ENCODE data around the gene NUP188. TPM values are rescaled to one million over a fixed set of nuclear protein-coding genes. Genes with fewer than 3 reads are reported as not detected.

NUP188 gene
- total and polyA plus RNA-seq, 2 of the 13 experiments (the other 11 are each of a cell fraction or from before 2014, with no cell fraction given) = 28.0 to 38.5 TPM

DNA sequence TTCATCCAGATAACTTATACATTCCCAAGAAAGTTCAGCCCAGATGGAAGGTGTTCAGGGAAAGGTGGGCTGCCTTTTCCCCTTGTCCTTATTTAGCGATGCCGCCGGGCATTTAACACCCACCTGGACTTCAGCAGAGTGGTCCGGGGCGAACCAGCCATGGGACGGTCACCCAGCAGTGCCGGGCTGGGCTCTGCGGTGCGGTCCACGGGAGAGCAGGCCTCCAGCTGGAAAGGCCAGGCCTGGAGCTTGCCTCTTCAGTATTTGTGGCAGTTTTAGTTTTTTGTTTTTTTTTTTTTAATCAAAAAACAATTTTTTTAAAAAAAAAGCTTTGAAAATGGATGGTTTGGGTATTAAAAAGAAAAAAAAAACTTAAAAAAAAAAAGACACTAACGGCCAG lies 30.8 kb upstream of the NUP188 start:
- H3K9ac ChIP-seq (ENCODE audit: insufficient read depth, low read depth, low read length) = peak overlapping the region; percentile 14; the same call in 1 of the 2 replicates
- no peak for FAIRE-seq
- H4K20me1 ChIP-seq (ENCODE audit: insufficient read depth, low read length) = no peaks in the 10 kb centered on the region

More for the DNA sequence above, 30.8 kb upstream of the NUP188 start:
- Histone ChIP-seq H3K9me3 (ENCODE audit: low read length) (no peaks in the 10 kb centered on the region), H3K4me2 (ENCODE audit: low read depth, low read length) (peak overlapping the region; percentile 27; the same call in 1 of the 2 replicates), H3K27me3 (ENCODE audit: control insufficient read depth in 1 of 2, insufficient read depth in 2 of 2, low read length in 2 of 2) (no peaks in the 10 kb centered on the region), H3K36me3 (replicated peaks in 1 of 2; ENCODE audit: control insufficient read depth in 1 of 2, insufficient read depth in 2 of 2, low read length in 2 of 2) (peaks cover 7 to 16% of the 10 kb centered on the region in 2 experiments), H3K79me2 (ENCODE audit: insufficient read depth, low read length) (peaks cover 11% of the 10 kb centered on the region), H3K27ac (ENCODE audit: extremely low read length, insufficient read depth, low read length) (peak overlapping the region; percentile 74), H3K4me3 (replicated peaks in 1 of 3; ENCODE audit: insufficient read depth in 1 of 3, low read depth in 2 of 3, low read length in 3 of 3) (peak overlapping the region in 1 of 3 experiments; percentile 33; a peak in 2 of 6 replicates), H2AFZ (ENCODE audit: low read length) (no peak overlapping the region), H3K4me1 (ENCODE audit: insufficient read depth, low read length) (peaks cover 97% of the 10 kb centered on the region)
- in situ Hi-C loops (cut with HindIII; ENCODE audit: extremely low pct_ligation_motif_present, low pct_unique_long_range_greater_than_20kb) = no loop called here
- ChIA-PET CTCF (ENCODE audit: low intra/inter-chr PET ratio, low total read pairs) (no interaction called here), POLR2A (interaction anchor here (0.7 to 1.1 kb wide), 5 partner anchors 31 to 54 kb away, joined by 3 to 4 read pairs (median 3); no protein-coding TSS in a partner anchor)
- 80% methylated on average over 11 of the region's 11 CpGs for WGBS (ENCODE audit: low lambda C conversion rate)
- BruUV-seq (replicated peaks) = no TSS peak
- intact Hi-C loops (cut with micrococcal nuclease; ENCODE audit: unreplicated experiment) = no loop called here
- ATAC-seq = no peak
- TF ChIP-seq KDM2A (CRISPR knock-in tag; IDR thresholded peaks at IDR 0.05; ENCODE audit: borderline replicate concordance, low read depth) (0 out of 2 replicates have a peak, but pooled peaks have one; percentile 13), ZNF792 (CRISPR knock-in tag; IDR thresholded peaks at IDR 0.05) (no peak), NFKB2 (CRISPR knock-in tag; IDR thresholded peaks at IDR 0.05; ENCODE audit: borderline replicate concordance) (no peak), ZNF501 (CRISPR knock-in tag; IDR thresholded peaks at IDR 0.05) (peak; percentile 13; the same call in 1 of the 2 replicates), ZNF331 (CRISPR knock-in tag; IDR thresholded peaks at IDR 0.05) (peak; percentile 99), NAIF1 (CRISPR knock-in tag; IDR thresholded peaks at IDR 0.05; ENCODE audit: borderline replicate concordance) (peak; percentile 30; the same call in 1 of the 2 replicates)
- TF ChIP-seq, protein P1, sequence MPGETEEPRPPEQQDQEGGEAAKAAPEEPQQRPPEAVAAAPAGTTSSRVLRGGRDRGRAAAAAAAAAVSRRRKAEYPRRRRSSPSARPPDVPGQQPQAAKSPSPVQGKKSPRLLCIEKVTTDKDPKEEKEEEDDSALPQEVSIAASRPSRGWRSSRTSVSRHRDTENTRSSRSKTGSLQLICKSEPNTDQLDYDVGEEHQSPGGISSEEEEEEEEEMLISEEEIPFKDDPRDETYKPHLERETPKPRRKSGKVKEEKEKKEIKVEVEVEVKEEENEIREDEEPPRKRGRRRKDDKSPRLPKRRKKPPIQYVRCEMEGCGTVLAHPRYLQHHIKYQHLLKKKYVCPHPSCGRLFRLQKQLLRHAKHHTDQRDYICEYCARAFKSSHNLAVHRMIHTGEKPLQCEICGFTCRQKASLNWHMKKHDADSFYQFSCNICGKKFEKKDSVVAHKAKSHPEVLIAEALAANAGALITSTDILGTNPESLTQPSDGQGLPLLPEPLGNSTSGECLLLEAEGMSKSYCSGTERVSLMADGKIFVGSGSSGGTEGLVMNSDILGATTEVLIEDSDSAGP (CRISPR knock-in tag; IDR thresholded peaks at IDR 0.05; ENCODE audit: borderline replicate concordance) = peak; percentile 0
- TF ChIP-seq, protein P2, sequence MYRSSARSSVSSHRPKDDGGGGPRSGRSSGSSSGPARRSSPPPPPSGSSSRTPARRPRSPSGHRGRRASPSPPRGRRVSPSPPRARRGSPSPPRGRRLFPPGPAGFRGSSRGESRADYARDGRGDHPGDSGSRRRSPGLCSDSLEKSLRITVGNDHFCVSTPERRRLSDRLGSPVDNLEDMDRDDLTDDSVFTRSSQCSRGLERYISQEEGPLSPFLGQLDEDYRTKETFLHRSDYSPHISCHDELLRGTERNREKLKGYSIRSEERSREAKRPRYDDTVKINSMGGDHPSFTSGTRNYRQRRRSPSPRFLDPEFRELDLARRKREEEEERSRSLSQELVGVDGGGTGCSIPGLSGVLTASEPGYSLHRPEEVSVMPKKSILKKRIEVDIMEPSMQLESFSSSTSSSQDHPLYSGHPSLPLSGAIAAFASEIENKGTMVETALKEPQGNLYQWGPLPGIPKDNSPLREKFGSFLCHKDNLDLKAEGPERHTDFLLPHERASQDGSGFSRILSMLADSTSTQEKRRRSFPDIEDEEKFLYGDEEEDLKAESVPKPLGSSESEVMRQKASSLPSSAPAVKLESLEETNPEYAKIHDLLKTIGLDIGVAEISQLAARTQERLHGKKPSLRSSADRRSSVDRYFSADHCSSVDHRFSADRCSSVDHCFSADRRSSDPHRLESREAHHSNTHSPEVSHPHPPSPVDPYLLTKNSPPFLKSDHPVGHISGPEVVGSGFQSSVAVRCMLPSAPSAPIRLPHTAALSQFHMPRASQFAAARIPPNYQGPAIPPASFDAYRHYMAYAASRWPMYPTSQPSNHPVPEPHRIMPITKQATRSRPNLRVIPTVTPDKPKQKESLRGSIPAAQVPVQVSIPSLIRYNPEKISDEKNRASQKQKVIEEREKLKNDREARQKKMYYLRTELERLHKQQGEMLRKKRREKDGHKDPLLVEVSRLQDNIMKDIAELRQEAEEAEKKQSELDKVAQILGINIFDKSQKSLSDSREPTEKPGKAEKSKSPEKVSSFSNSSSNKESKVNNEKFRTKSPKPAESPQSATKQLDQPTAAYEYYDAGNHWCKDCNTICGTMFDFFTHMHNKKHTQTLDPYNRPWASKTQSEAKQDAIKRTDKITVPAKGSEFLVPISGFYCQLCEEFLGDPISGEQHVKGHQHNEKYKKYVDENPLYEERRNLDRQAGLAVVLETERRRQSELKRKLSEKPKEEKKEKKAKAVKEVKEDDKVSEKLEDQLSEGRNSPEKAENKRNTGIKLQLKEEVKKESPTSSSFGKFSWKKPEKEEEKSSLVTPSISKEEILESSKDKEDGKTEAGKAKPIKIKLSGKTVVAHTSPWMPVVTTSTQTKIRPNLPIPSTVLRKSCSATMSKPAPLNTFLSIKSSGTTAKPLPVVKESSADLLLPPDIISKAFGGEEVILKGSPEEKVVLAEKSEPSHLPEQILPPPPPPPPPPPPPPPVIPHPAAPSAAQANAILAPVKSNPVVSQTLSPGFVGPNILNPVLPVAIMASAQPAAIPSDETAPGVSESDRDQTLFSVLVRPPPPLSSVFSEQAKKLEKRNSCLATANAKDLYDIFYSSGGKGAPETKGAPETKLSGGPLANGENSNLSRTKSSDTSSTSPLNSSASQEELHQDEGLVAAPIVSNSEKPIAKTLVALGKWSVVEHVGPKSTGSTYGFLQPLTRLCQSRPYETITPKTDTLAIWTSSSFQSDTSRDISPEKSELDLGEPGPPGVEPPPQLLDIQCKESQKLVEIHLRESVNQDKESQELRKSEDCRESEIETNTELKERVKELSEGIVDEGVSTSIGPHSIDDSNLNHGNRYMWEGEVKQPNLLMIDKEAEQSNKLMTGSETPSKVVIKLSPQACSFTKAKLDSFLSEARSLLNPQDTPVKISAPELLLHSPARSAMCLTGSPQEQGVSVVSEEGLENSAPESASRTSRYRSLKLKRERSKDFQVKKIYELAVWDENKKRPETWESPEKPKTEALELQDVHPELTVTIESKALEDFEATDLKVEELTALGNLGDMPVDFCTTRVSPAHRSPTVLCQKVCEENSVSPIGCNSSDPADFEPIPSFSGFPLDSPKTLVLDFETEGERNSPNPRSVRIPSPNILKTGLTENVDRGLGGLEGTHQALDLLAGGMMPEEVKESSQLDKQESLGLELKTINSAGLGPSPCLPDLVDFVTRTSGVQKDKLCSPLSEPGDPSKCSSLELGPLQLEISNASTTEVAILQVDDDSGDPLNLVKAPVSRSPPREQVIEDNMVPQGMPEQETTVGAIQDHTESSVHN (CRISPR knock-in tag; IDR thresholded peaks at IDR 0.05) = no peak
- no peak for DNase-seq (ENCODE audit: low spot score)

Measured in HepG2 (cell line).